ENCODE results near the gene NLRP13. TPM values are rescaled to one million over a fixed set of nuclear protein-coding genes. Genes with fewer than 3 reads are reported as not detected.

The NLRP13 gene
- polyA plus RNA-seq, 1 donor from 2014 or later = not detected

GRCh38 chr19:55858401-55858800 lies 73.7 kb downstream of the NLRP13 start:
- Mint-ChIP-seq H3K4me1 (peaks cover 12 to 25% (median 18%) of the 10 kb centered on the region in 3 donors), H3K27me3 (peaks cover 3% of the 10 kb centered on the region), H3K9me3 (peaks cover 0 to 1% (median 0%) of the 10 kb centered on the region in 3 donors), H3K27ac (peak overlapping the region in 2 of 3 donors; percentile 43 to 46), H3K36me3 (peaks cover 1% of the 10 kb centered on the region), H3K4me3 (no peak overlapping the region)

GRCh38 chr19:55857974-55858373 lies 74.2 kb downstream of the NLRP13 start:
- Mint-ChIP-seq H3K36me3 (peaks cover 1% of the 10 kb centered on the region), H3K27ac (peak overlapping the region in 1 of 3 donors; percentile 43), H3K4me3 (no peak overlapping the region), H3K9me3 (peaks cover 0 to 1% (median 0%) of the 10 kb centered on the region in 3 donors), H3K27me3 (peaks cover 3% of the 10 kb centered on the region), H3K4me1 (peaks cover 12 to 25% (median 18%) of the 10 kb centered on the region in 3 donors)

GRCh38 chr19:55857149-55857548 lies 75.0 kb downstream of the NLRP13 start:
- Mint-ChIP-seq H3K36me3 (peaks cover 1% of the 10 kb centered on the region), H3K4me1 (peaks cover 12 to 25% (median 18%) of the 10 kb centered on the region in 3 donors), H3K27me3 (peaks cover 3% of the 10 kb centered on the region), H3K9me3 (peaks cover 0 to 1% (median 0%) of the 10 kb centered on the region in 3 donors), H3K4me3 (peak overlapping the region in 3 of 4 donors; percentile 3 to 65 (median 7)), H3K27ac (peak overlapping the region; percentile 27 to 47 (median 43))

- Mint-ChIP-seq H3K36me3 (peaks cover 1% of the 10 kb centered on the region), H3K4me1 (peaks cover 12 to 25% (median 18%) of the 10 kb centered on the region in 3 donors), H3K9me3 (peaks cover 0 to 1% (median 0%) of the 10 kb centered on the region in 3 donors), H3K27me3 (peaks cover 3% of the 10 kb centered on the region), H3K27ac (peak overlapping the region in 2 of 3 donors; percentile 2 to 14), H3K4me3 (peak overlapping the region in 1 of 4 donors; percentile 43)
Measured at GRCh38 chr19:55855160-55855559, 77.0 kb downstream of the NLRP13 start.

Other genes starting within 250 kb of the NLRP13 start
- not detected for gene NLRP9, start 193.9 kb downstream of the NLRP13 start, polyA plus RNA-seq
- not detected for gene RFPL4A, start 173.2 kb downstream of the NLRP13 start, polyA plus RNA-seq
- gene RFPL4AL1, start 163.2 kb downstream of the NLRP13 start, polyA plus RNA-seq = not detected
- 0.20 TPM for gene NLRP11, start 100.3 kb downstream of the NLRP13 start, polyA plus RNA-seq
- not detected for gene NLRP4, start 95.8 kb downstream of the NLRP13 start, polyA plus RNA-seq
- gene NLRP8, start 15.5 kb upstream of the NLRP13 start, polyA plus RNA-seq = not detected
- not detected for gene NLRP5, start 54.4 kb upstream of the NLRP13 start, polyA plus RNA-seq
- 2.8 TPM for gene ZNF787, start 189.0 kb upstream of the NLRP13 start, polyA plus RNA-seq
- 19.5 TPM for gene ZNF444, start 209.0 kb upstream of the NLRP13 start, polyA plus RNA-seq
- gene GALP, start 243.7 kb upstream of the NLRP13 start, polyA plus RNA-seq = not detected

Data from IgD-negative memory B cell (primary cell).